ENCODE measurements around the gene GLCE.
"Not testable (repeated sequence)": the region's sequence is repeated elsewhere in the genome, so short reads cannot be mapped to it uniquely, and the experiment has no call there.

The GLCE gene

DNA sequence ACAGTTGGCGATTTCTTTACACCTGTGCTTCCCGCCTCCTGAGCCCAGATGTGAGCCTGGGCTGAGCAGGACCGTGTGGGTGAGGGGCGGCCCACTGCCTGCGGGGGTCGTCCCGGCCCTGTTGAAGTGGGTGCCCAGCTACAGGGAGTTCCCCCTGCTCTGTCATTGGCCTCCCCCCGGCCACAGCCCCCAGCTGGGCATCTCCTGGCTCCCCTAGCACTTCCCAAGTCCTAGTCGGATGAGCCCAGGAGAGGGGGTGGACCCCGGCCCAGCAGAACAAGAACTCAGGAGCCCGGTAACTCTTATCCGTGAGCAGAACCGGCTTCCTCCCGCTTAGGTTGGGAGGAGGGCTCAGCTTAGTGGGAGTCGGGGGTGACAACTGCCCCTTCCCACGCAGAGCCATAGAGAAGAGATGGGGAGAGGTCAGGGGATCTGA, 139.0 kb downstream of the GLCE start:
- TF ChIP-seq EZH2phosphoT487 (IDR thresholded peaks at IDR 0.05; ENCODE audit: borderline replicate concordance), result no peak
- no peak overlapping the region for H3K4me2 ChIP-seq (ENCODE audit: low read depth, low read length, poor library complexity, severe bottlenecking)
- no peaks in the 10 kb centered on the region for H4K20me1 ChIP-seq (ENCODE audit: insufficient read depth, low read length, poor library complexity, severe bottlenecking)
- no peaks in the 10 kb centered on the region for H3K9me3 ChIP-seq (ENCODE audit: insufficient read depth, low read depth, low read length)
- no peaks in the 10 kb centered on the region for H3K4me1 ChIP-seq (ENCODE audit: insufficient read depth, low read length, poor library complexity, severe bottlenecking)
- no peaks in the 10 kb centered on the region for H3K36me3 ChIP-seq (ENCODE audit: insufficient read depth, low read length)
- no peaks in the 10 kb centered on the region for H3K9me2 ChIP-seq (replicated peaks; ENCODE audit: low read depth, low read length)
- H2AFZ ChIP-seq (ENCODE audit: low read length), result no peak overlapping the region
- no peaks in the 10 kb centered on the region for H3K79me2 ChIP-seq (ENCODE audit: insufficient read depth, low read length)
- H3F3A ChIP-seq (ENCODE audit: low read depth), result no peaks in the 10 kb centered on the region
- H3K27me3 ChIP-seq (ENCODE audit: insufficient read depth, low read length, poor library complexity, severe bottlenecking), result no peaks in the 10 kb centered on the region
- no peak overlapping the region for H3K9ac ChIP-seq (ENCODE audit: low read depth, low read length, poor library complexity, severe bottlenecking)
- no peak overlapping the region for H3K4me3 ChIP-seq (ENCODE audit: low read length, poor library complexity, severe bottlenecking)

DNA sequence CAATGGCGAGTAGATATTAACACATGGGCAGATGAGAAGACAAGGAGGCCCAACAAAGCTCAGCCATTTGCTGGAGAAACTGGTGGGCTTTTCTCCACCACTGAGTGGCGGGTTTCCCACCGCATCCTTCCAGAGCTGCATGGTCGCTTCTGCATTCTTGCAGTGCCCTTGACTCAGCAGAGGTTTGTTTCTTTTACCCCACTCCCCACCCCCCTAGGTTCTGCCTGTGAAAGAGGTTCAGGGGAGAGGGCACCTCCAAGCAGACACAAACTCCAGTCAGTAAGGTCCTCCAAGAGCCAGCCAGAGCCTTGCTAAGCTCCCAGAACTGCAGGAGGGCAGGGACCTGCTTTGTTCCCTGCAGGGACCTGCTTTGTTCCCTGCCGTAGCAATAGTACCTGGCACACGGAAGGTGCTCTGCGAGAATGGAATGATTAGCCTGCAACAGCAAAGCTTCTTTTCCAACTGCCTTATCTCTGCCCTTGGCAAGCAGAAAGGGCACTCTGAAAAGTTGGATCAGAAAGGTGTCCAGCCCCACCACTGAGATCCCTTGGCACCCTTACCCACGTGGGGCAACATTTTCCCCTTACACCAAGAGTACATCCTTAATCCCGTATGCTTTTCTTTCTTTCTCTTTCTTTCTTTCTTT, 139.6 kb downstream of the GLCE start:
- TF ChIP-seq, protein P1, sequence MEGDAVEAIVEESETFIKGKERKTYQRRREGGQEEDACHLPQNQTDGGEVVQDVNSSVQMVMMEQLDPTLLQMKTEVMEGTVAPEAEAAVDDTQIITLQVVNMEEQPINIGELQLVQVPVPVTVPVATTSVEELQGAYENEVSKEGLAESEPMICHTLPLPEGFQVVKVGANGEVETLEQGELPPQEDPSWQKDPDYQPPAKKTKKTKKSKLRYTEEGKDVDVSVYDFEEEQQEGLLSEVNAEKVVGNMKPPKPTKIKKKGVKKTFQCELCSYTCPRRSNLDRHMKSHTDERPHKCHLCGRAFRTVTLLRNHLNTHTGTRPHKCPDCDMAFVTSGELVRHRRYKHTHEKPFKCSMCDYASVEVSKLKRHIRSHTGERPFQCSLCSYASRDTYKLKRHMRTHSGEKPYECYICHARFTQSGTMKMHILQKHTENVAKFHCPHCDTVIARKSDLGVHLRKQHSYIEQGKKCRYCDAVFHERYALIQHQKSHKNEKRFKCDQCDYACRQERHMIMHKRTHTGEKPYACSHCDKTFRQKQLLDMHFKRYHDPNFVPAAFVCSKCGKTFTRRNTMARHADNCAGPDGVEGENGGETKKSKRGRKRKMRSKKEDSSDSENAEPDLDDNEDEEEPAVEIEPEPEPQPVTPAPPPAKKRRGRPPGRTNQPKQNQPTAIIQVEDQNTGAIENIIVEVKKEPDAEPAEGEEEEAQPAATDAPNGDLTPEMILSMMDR (conservative IDR thresholded peaks at IDR 0.05; ENCODE audit: low read length), result no peak
- no peak for TF ChIP-seq EZH2phosphoT487 (IDR thresholded peaks at IDR 0.05; ENCODE audit: borderline replicate concordance)

DNA sequence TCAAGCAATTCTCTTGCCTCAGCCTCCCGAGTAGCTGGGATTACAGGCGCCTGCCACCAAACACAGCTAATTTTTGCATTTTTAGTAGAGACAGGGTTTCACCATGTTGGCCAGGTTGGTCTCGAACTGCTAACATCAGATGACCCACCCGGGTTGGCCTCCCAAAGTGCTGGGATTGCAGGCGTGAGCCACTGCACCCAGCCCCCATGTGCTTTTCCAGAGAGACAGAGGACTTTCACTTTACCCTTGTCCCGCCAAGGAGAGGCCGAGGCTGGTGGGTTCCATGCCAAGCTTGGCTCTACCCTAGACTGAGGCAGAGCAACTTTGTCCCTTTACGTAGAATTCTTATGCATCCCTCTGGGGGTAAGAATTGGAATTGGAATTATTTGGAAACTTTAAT, 140.7 kb downstream of the GLCE start:
- H3K9me3 ChIP-seq (ENCODE audit: insufficient read depth, low read depth, low read length); H3K4me2 ChIP-seq (ENCODE audit: low read depth, low read length, poor library complexity, severe bottlenecking); H4K20me1 ChIP-seq (ENCODE audit: insufficient read depth, low read length, poor library complexity, severe bottlenecking); H3K4me1 ChIP-seq (ENCODE audit: insufficient read depth, low read length, poor library complexity, severe bottlenecking); H3K9ac ChIP-seq (ENCODE audit: low read depth, low read length, poor library complexity, severe bottlenecking); H3F3A ChIP-seq (ENCODE audit: low read depth); H3K4me3 ChIP-seq (ENCODE audit: low read length, poor library complexity, severe bottlenecking); H3K27me3 ChIP-seq (ENCODE audit: insufficient read depth, low read length, poor library complexity, severe bottlenecking); H2AFZ ChIP-seq (ENCODE audit: low read length); H3K79me2 ChIP-seq (ENCODE audit: insufficient read depth, low read length); H3K36me3 ChIP-seq (ENCODE audit: insufficient read depth, low read length); H3K9me2 ChIP-seq (replicated peaks; ENCODE audit: low read depth, low read length): not testable (repeated sequence)

More for the DNA sequence above, 139.6 kb downstream of the GLCE start:
- H4K20me1 ChIP-seq (ENCODE audit: insufficient read depth, low read length, poor library complexity, severe bottlenecking), result no peaks in the 10 kb centered on the region
- H3K36me3 ChIP-seq (ENCODE audit: insufficient read depth, low read length), result no peaks in the 10 kb centered on the region
- no peaks in the 10 kb centered on the region for H3K27me3 ChIP-seq (ENCODE audit: insufficient read depth, low read length, poor library complexity, severe bottlenecking)
- no peak overlapping the region for H2AFZ ChIP-seq (ENCODE audit: low read length)
- no peak overlapping the region for H3K4me3 ChIP-seq (ENCODE audit: low read length, poor library complexity, severe bottlenecking)
- no peaks in the 10 kb centered on the region for H3F3A ChIP-seq (ENCODE audit: low read depth)
- H3K4me2 ChIP-seq (ENCODE audit: low read depth, low read length, poor library complexity, severe bottlenecking), result no peak overlapping the region
- H3K9me2 ChIP-seq (replicated peaks; ENCODE audit: low read depth, low read length), result no peaks in the 10 kb centered on the region
- H3K9ac ChIP-seq (ENCODE audit: low read depth, low read length, poor library complexity, severe bottlenecking), result no peak overlapping the region
- no peaks in the 10 kb centered on the region for H3K9me3 ChIP-seq (ENCODE audit: insufficient read depth, low read depth, low read length)
- H3K79me2 ChIP-seq (ENCODE audit: insufficient read depth, low read length), result no peaks in the 10 kb centered on the region
- no peaks in the 10 kb centered on the region for H3K4me1 ChIP-seq (ENCODE audit: insufficient read depth, low read length, poor library complexity, severe bottlenecking)

DNA sequence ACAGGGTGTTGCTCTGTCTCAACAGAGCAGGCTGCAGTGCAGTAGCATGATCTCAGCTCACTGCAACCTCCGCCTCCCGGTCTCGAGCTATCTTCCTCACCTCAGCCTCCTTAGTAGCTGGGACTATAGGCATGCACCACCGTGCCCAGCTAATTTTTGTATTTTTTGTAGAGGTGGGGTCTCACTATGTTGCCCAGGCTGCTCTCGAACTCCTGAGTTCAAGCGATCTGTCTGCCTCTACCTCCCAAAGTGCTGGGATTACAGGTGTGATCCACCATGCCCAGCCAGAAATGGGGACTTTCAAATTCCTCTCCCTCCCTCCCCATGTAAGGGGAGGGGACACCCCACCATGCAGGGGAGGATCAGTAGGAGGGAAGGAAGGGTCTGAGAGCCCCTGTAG, 141.7 kb downstream of the GLCE start:
- not testable (repeated sequence) for H3K36me3 ChIP-seq (ENCODE audit: insufficient read depth, low read length); H4K20me1 ChIP-seq (ENCODE audit: insufficient read depth, low read length, poor library complexity, severe bottlenecking); H3K4me3 ChIP-seq (ENCODE audit: low read length, poor library complexity, severe bottlenecking); H3K4me2 ChIP-seq (ENCODE audit: low read depth, low read length, poor library complexity, severe bottlenecking); H3K79me2 ChIP-seq (ENCODE audit: insufficient read depth, low read length); H3F3A ChIP-seq (ENCODE audit: low read depth); H3K9ac ChIP-seq (ENCODE audit: low read depth, low read length, poor library complexity, severe bottlenecking); H3K27me3 ChIP-seq (ENCODE audit: insufficient read depth, low read length, poor library complexity, severe bottlenecking); H2AFZ ChIP-seq (ENCODE audit: low read length); H3K9me3 ChIP-seq (ENCODE audit: insufficient read depth, low read depth, low read length); H3K4me1 ChIP-seq (ENCODE audit: insufficient read depth, low read length, poor library complexity, severe bottlenecking); H3K9me2 ChIP-seq (replicated peaks; ENCODE audit: low read depth, low read length)
